HG02759 (cell line): ENCODE data around the gene STPG4.
"Not testable (repeated sequence)": the region's sequence is repeated elsewhere in the genome, so short reads cannot be mapped to it uniquely, and the experiment has no call there.

Experiments
- ATAC-seq: cut with Tn5 transposase; IDR thresholded peaks from one replicate; pipeline ENCODE4 v1.9.1; 2021; ENCODE audit warnings: mild to moderate bottlenecking, moderate library complexity; ENCODE audit not compliant: unreplicated experiment

The STPG4 gene

DNA sequence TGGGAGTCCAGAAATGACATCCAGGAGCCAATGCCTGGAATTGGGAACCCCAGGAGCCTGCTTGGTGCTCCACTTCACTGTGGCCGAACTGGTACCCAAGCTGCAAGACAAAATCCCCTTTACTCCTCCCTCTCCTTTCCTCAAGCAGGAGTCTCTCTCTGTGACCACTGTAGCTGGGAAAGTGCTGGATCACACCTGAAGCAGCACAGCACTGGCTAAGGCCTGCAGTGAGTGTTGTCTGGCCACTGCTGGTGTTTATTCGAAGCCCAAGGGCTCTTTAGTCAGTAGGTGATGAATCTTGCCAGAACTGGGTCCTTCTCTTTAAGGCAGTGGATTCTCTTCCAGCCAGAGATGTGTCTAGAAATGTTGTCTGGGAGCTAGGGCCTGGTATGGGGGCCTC lies 26.4 kb downstream of the STPG4 start:
- no peak for ATAC-seq

DNA sequence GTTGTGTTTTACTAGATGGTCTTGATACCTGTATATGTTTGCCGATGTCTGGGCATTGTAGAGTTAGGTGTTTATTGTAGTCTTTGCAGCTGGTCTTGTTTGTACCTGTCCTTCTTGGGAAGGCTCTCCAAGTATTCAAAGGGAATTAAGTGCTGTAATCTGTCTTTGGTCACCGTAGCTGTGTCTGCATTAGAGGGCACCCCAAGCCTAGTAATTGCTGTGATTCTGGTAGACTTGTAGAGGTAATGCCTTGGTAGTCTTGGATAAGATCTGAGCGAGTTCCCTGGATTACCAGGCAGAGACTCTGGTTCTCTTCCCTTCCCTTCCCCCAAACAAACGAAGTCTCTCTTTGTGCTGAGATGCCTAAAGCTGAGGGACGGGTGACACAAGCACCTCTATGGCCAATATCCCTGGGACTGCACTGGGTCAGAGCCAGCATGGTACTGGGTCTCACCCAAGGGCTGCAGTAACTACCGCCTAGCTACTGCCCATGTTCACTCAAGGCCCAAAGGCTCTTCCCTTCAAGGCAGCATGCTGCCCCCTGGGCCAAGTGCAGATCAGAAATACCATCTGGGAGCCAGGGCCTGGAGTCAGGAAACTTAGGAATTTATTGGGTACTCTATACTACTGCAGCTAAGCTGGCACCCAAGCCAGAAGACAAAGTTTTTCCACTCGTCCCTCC lies 27.1 kb downstream of the STPG4 start:
- ATAC-seq = no peak

DNA sequence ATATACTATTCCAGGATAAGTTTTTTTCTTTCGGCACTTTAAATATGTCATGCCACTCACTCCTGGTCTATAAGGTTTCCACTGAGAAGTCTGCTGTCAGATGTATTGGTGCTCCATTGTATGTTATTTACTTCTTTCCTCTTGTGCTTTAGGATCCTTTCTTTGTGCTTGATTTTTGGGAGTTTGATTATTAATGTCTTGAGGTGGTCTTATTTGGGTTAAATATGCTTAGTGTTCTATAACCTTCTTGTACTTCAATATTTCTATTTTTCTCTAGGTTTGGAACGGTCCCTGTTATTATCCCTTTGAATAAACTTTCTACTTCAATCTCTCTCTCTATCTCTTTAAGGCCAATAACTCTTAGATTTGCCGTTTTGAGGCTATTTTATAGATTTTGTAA lies 28.3 kb downstream of the STPG4 start:
- ATAC-seq = no peak

DNA sequence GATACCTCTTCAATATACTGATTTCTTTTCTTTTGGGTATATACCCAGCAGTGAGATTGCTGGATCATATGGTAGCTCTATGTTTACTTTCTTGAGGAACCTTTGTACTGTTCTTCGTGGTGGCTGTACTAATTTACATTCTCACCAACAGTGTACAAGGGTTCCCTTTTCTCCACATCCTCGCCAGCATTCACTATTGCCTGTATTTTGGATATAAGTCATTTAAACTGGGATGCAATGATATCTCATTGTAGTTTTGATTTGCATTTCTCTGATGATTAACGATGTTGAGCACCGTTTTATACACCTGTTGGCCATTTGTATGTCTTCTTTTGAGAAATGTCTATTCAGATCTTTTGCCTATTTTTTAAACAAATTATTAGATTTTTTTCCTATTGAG lies 30.4 kb downstream of the STPG4 start:
- not testable (repeated sequence) for ATAC-seq

DNA sequence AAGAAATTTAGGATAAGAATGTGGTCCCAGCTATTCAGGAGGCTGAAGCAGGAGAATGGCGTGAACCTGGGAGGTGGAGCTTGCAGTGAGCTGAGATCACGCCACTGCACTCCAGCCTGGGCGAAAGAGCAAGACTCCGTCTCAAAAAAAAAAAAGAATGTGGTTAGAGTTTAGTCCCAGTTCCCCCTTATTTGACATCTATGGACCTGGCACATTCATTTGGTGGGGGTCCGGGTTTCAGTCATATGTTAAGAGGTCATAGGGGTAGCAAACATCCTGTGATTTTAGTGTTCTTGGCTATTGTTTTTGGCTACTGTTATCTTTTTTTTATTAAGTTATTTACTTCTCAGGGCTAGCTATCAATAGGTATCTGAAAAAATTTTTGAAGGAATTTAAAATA lies 34.7 kb downstream of the STPG4 start:
- ATAC-seq = not testable (repeated sequence)

DNA sequence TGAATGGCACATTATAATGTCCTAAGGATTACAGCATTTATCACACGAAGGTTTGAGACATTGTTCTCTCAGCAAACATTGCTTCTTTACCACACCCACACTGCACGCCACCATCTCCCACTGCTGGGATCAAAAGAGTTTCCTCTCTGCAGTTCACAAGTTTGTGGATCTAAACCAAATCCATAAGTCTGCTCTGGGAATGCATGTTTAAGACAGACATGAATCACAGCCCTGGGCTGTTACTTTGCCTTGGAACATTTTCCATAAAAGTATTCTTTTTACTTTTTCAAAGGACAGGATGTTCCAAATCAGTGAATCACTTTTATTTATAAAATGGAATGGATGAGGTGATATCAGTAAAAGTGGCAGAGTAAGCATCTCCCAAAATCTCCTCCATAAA lies 36.1 kb downstream of the STPG4 start:
- no peak for ATAC-seq

DNA sequence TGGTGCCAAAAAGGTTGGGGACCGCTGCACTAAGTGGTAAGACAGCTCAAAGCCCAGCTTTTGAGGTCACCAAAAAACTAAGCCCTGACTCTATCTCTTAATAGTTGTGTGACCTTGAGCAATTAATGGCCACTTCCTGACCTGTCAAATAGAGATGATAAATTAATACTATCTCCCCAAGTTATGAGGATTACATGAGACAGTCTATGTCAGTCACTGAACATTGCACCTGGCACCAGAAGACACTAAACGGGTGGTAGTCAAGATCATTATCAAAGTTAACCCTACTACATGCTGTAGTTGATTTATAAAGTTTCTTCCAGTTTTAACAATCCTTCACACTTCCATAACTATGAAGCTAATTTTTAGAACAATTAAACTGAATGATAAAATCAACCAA lies 36.5 kb downstream of the STPG4 start:
- no peak for ATAC-seq

DNA sequence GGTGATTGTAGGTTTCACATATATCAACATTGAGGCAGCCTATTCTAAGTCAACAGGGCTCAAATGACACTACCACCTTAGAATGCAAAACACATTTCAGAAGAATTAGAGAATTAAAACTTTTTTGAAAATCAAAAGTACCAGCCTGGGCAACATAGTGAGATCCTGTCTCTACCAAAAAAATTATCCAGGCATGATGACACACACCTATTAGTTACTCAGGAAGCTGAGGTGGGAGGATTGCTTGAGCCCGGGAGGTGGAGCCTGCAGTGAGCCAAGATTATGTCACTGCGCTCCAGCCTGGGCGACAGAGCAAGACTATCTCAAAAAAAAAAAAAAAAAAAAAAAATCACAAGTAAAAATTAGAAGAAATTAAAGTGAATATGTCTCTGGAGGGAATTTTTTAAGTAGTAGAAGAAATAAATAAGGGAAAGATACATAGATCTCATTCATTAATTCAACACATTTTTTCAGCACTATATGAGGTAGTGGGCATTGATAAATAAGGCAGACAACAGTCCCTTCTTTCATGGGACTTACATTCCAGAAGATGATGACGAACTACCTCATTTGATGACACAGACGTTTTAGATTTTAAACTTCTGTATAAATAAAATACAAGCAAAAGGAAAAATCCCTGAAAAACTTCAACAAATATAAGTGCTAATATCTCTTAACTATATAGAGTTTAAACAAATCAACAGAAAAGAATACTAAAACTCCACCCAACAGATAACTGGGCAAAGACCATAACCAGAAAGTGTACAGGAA lies 42.3 kb downstream of the STPG4 start:
- ATAC-seq = no peak

DNA sequence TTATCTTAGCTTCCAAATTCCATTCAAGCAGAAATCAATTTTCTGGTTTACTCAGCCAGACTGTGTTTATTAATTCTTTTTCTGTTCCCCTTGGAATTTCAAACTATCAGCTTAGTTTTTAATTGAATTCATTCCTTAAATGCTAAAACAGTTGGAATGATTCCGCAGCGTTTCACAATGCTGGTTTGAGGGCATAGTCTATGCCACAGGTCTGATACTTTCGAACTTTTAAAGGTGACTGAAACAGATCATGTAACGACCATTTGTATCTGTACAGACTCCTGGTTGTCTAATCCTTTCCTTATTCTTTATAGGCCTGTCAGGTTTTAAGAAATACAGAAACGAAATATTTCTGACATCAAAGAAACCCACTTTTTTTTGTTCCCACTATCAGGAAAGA lies 45.4 kb downstream of the STPG4 start:
- no peak for ATAC-seq

DNA sequence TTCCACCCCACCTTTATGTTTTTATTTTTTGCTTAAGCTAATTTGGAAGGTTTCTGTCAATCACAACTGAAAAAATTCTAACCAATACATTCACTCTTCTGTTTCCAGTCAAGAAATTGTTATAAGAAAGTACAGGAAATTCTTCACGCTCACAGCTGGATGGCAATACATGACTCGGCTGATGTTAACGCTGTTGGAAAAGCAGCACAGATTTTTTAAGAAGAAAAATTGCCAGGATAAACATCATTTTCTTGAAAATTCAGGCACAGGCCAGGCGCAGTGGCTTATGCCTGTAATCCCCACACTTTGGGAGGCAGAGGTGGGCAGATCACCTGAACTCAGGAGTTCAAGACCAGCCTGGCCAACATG lies 46.1 kb downstream of the STPG4 start:
- no peak for ATAC-seq

DNA sequence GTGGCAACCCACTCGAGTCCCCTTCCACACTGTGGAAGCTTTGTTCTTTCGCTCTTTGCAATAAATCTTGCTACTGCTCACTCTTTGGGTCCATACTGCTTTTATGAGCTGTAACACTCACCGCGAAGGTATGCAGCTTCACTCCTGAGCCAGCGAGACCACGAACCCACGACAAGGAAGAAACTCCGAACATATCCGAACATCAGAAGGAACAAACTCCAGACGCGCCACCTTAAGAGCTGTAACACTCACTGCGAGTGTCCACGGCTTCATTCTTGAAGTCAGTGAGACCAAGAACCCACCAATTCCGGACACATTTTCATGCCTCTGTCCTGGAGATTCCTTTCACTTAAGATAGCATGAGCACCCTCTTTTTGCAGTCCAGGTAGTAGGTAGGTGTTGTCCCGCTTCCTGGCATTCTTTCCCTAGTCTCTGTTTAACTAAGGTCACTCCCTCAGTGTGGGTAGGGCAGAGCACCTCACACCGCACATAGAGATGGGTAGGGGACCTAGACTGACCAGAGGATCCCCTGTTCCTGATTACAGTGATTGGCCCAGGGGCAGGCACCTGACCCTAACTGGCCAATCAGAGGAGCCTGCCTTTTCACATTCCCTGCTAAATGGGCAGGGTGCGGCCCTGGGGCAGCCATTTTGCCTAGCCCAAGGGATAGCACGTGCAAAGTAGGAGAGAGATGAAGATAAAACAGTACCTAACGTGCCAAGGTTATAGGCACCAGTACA lies 46.7 kb downstream of the STPG4 start:
- ATAC-seq = not testable (repeated sequence)

DNA sequence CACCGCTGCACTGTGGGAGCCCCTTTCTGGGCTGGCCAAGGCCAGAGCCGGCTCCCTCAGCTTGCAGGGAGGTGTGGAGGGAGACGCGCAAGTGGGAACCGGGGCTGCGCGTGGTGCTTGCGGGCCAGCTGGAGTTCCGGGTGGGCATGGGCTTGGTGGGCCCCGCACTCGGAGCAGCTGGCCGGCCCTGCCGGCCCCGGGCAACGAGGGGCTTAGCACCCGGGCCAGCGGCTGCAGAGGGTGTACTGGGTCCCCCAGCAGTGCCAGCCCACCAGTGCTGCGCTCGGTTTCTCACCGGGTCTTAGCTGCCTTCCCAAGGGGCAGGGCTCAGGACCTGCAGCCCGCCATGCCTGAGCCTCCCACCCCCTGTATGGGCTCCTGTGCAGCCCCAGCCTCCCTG lies 47.9 kb downstream of the STPG4 start:
- not testable (repeated sequence) for ATAC-seq

DNA sequence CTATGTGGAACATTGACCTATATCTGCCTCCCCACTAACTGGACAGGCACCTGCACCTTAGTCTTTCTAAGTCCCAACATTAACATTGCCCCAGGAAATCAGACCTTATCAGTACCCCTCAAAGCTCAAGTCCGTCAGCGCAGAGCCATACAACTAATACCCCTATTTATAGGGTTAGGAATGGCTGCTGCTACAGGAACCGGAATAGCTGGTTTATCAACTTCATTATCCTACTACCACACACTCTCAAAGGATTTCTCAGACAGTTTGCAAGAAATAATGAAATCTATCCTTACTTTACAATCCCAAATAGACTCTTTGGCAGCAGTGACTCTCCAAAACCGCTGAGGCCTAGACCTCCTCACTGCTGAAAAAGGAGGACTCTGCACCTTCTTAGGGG lies 48.9 kb downstream of the STPG4 start:
- ATAC-seq = not testable (repeated sequence)

DNA sequence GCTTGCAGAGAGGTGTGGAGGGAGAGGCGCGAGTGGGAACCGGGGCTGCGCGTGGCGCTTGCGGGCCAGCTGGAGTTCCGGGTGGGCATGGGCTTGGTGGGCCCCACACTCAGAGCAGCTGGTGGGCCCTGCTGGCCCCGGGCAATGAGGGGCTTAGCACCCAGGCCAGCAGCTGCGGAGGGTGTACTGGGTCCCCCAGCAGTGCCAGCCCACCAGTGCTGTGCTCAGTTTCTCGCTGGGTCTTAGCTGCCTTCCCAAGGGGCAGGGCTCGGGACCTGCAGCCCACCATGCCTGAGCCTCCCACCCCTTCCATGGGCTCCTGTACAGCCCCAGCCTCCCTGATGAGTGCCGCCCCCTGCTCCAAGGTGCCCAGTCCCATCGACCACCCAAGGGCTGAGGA lies 55.4 kb downstream of the STPG4 start:
- not testable (repeated sequence) for ATAC-seq

DNA sequence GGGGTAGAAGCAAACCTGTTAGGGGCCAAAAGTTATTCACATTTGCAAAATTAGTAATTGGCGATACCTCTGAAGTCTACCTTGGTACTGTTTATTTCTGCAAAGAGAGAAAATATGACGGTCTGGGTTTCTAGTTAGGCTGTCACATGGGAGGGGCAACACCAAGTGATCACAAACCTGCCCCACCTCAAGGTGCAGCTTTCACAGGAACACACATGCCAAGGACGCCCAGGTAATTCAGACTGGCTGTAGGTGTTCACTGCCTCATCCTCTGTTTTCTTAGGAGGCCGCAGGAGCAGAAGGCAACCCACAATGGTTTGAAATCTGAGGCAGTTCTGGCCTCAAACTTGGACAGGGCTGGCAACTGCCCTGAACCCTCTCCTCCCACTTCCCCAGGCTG lies 56.2 kb downstream of the STPG4 start:
- no peak for ATAC-seq

DNA sequence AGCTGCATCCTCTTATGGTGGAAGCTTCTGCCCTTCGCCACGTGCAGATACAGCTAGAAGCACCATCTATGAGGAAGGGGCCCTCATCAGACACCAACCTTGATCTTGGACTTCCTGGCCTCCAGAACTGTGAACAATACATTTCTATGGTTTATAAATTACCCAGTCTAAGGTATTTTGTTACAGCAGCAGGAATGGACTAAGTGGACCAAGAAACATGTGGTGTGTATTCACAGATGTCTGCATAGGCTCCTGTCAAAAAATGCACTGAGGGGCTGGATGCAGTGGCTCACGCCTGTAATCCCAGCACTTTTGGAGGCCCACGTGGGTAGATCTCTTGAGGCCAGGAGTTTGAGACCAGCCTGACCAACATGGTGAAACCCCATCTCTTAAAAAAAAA lies 57.5 kb downstream of the STPG4 start:
- ATAC-seq = no peak

DNA sequence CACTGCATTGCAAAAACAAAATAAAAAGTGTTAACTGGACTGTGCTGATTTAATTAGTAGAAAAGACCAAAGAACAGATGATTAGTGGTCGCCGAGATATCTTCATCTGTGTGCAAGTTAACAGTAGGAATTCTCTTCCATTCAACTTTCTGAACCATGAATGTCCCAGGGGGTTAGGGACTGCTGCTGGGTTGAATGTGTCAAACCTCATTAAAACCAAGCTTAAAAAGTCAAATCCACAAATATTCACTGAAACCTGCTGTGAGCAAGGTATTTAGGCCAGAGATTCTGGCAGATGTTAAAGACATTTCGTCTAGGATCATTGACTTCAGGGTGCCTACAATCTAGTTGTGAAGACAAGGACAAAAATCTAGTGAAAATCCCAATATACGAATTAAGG lies 58.7 kb downstream of the STPG4 start:
- no peak for ATAC-seq

DNA sequence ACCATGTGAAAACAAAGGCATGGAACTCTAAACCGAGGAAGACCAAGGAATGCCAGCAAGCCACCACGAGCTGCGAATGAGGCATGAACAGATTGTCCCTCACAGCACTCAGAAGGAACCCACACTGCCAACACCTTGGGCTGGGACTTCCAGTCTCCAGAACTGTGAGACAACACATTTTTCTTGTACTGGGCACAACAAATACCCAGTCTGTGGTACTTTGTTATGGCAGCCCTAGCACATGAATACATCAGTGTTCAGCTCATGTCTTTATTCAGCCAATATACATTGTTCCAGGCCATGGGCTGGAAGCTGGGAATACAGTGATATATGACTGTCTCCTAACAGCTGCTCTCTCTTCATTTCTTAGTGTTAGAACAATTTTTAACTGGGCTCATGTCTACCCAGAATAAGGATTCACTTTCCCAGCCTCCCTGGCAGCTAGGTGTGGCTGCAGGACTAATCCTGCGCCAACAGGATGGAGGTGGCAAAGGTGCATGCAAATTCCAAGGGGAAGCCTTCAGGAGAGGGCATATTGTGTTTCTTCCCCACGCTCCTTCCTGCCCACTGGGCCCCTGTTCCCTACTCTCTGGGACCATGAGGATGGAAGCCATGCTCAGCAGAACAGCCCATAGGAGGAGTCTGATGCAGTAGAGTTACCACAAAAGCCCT lies 59.6 kb downstream of the STPG4 start:
- ATAC-seq = no peak

DNA sequence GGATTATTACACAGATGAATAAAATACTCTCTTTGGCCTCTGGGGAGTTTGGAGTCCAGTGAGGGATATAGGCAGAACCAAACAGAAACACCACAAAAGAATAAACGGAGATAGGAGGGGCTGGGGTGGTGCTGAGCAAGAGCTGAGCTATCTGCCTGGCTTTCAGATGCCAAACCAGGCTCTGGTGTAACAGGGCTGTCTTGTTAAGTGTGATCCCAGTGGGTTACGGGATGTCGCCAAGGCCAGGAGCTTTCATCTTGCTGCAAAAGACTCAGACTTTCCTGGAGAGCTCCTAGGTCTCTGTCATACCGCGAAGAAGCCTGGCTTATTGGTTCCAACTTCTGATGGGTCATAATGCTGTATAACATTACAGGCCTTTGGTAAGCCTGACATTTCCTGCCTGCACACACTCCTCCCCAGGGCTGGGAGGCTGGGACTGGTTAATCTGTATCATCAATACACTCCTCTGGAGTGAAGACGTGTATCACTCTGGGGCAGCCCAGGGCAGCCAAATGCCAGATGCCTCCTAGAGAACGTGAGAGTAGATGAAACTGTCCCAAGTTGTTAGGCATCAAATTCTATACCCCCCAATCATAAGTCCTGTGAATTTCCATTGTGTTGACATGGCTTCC lies 60.5 kb downstream of the STPG4 start:
- ATAC-seq = no peak

DNA sequence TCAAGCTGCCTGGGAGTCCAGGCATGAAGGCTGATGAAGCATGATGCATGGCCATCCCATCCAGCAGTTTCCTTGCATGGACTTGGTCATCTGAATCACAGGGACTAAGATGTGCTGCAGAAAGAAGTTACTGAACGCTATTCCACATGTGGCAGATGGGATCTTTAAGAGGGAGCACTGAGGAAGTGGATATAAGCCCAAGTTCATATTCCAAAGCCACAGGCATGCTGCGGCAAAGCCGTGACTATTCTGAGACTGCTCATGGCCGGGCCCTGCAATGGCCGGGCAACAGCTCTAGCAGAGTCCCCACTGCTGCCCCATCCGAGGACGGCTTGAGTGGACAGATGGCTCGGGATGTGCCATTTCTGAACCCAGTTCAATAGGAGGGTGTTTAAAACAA lies 61.5 kb downstream of the STPG4 start:
- ATAC-seq = no peak

DNA sequence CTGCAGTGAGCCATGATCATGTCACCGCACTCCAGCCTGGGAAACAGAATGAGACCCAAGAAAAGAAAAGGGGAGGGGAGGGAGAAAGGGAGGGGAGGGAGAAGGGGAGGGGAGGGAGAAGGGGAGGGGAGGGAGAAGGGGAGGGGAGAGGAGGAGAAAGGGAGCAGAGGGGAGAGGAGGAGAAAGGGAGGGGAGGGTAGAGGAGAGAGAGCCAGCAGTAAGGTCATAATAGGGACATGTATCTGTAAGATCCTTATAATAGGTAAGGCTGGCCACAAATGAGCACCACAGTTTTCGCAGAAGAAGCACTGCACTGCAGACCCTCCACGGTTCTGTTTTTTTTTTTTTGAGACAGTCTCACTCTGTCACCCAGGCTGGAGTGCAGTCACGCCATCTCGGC lies 62.6 kb downstream of the STPG4 start:
- no peak for ATAC-seq
